OCI-M1 (cell line): Measurements from ENCODE around the gene TSR2.

Experiments
- DNase-seq: peaks from one replicate; lab custom pipeline; 2025; lab: John Stamatoyannopoulos, UW

Gene TSR2, protein sequence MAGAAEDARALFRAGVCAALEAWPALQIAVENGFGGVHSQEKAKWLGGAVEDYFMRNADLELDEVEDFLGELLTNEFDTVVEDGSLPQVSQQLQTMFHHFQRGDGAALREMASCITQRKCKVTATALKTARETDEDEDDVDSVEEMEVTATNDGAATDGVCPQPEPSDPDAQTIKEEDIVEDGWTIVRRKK

DNA sequence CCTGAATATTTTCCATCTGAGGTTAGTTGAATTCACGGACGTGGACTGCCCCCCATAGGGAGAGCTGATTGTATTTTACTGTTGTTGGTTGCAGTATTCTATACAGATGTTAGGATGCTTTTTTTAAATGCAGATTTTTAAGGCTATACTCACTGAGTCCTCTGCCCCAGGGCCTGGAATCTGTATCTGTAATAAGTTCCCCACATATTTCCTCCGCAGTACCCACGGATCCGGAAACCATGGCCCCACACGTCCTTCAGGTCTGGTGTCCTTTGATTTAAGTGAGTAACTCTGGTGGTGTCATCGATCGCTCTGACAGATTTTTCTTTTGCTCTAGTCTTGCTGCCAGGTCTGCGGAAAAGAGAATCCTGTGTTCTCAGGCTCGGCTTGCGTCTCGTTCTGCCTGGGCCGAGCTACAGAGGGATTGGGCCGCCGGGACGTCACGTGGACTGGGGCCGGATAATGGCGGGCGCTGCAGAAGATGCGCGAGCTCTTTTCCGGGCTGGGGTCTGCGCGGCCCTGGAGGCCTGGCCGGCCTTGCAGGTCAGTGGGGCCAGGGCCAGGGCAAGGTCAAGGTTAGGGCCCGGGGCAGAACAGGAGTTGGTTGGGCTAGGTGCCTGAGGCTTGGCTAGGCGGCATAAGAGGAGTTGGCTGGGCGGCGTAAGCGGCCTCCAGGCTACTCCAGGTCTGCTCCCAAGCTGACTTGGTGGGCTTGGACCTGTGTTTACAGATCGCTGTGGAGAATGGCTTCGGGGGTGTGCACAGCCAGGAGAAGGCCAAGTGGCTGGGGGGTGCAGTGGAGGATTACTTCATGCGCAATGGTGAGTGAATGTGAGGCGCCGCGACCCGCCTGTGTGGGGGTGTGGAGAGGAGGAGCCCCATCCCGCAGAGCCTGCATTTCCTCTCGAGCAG lies at the start of gene TSR2:
TSS of gene TSR2 (plus strand) at position 445 of the 912 bp plus-strand sequence. CDS start at position 463, 18 bp downstream.
- DNase-seq: peak; percentile 89

DNA sequence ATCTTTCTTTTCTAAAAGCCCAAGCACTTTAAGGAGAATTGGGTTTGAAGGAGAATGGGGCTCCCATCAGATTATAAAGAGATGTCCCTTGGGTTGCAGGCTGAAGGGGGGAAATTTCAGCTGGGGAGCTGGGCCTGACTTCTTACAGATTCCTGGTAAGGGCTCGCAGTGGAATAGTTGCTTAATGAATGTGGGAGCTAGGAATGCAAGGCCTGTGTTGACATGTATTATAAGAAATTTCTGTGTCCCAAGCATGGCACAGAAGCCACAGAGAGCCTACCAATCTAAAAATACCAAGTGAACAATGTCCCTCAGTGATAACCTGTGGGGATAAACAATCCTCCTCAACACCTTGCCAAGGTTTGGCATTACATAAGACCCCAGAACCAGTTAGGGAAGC lies 43.1 kb upstream of the TSR2 start:
- DNase-seq: no peak

DNA sequence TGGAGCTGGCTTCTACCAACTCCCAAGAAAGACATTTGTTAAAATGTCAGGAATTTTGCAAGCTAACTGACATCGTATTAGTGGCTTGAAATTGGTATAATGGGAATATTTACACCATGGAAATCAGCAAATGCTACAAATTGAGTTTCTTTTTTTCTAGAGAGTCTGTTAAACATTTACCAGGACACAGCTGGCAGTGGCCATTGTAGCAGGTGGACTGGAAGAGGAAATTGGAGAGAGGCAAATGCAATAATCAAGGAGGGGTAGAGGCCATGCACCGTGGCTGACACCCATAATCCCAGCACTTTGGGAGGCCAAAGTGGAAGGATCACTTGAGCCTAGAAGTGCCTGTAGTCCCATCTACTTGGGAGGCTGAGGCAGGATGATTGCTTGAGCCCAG lies 32.9 kb upstream of the TSR2 start:
- no peak for DNase-seq

DNA sequence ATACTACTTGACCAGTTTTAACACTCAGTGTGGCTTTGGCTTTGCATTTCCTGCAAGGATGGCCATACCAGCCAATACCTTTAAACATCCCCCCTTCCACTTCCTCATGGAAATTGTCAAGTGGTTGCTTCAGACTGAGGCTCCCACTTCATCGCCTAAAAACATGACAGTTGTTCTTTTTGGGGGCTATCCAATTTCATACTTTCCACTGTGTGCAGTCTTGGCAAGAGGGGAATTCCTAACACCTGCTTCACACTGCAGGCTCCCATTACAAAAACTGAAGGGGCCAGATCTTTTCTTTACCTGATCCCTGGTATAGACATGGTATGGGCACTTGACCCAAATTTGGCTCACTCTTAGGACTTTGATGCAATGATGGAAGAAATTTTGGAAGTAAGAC lies 28.5 kb upstream of the TSR2 start:
- no peak for DNase-seq

DNA sequence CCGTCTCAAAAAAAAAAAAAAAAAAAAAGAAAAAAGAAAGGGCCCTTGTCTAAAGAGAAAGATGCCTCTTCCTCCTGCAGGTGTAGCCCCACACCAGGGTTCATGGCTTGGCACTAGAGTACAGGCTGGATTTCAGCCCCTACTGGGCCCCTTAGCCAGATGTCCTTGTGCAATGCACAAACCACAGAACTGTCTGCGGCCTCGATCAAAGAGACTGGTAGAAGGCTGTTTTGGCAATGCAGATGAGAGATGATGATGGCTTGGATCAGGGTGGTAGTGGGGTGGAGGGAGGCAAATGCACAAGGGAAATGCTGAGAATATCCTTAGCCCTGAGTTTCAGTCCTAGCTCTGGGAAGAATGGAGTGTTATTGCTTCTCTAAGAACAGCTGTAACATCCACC lies 26.5 kb upstream of the TSR2 start:
- peak; percentile 61 for DNase-seq

DNA sequence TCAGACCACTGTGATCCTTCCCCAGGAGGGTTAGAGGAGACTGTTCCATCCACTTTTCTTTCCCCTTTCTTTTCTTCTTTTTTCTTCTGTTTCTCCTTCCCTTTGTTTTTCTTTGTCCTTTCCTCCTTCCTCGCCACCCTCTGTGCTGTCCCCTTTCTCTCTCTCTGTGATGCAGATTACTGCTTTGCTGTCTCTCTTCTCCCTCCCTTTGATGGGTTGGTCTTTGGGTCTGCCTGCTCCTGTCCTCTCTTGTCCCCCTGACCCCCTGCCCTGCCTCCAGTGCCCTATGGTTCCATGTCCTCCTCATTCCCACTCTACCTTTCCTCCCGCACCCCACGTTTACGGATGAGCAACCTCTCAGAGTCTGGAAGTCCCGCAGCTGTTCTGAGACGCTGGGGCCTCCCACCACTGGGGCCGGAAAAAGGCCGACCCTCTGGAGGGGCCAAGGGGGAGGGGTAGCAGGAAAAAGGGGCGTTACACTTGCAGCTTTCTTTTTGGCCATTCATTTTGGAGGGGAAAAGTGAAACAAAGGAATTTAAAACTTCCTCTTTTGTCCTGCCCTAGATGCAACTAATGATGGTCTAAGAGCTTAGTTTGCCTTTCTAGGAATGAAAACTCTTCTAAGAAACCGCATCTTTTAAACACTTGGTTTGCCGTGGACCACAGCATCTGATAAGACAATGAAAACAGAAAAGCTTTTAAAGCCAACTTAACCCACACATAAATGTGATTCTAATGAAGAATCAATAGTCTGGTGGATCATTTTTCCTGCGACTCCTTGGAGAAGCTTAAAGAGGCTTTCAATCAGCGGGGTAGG lies 24.5 kb upstream of the TSR2 start:
- peak; percentile 81 for DNase-seq

DNA sequence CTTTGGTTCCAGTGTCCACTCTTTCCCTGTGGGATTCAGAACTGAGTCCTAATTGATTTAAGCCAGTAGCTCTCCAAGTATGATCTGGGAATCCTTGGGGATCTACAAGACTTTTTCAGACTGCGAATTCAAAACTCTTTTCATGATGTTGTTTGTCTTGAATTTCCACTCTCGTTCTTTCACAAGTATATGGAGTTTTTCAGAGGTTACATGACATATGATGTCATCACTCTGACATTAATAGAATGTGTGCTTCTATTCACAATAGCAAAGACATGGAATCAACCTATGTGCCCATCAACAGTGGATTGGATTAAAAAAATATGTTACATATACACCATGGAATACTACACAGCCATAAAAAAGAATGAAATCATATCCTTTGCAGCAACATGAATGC lies 23.2 kb upstream of the TSR2 start:
- no peak for DNase-seq

DNA sequence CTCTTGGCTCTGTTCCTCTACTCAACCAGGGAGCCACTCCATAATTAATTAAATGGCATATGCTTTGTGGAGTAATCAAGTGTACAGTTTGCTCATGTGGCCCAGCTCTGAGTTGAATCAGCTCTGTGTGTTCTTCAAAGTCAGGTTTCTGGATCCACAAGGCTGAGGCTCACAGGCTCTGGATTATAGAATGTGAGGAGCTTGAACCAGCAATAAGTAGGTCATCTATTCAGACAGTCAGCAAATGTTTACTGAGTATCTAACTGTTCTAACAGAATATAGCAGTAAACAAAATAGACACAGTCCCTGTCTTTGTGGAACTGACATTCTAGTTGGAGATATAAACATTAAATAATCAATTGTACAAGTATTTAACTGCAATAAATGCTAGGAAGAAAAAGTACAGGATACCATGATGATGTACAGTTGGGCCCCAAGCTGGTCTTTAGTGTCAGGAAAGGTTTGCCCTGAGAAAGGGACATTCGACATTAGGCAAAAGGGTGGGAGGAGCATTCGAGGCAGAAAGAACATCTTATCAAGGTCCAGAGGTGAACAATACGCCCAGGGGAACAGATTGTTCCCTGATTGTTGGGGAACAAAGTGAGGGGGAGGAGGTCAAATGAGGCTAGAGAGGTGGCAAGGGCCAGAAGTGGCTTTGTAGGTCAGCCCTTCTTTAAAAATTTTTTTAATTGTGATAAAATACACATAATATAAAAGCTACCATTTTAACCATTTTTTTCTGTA lies 20.5 kb upstream of the TSR2 start:
- no peak for DNase-seq

DNA sequence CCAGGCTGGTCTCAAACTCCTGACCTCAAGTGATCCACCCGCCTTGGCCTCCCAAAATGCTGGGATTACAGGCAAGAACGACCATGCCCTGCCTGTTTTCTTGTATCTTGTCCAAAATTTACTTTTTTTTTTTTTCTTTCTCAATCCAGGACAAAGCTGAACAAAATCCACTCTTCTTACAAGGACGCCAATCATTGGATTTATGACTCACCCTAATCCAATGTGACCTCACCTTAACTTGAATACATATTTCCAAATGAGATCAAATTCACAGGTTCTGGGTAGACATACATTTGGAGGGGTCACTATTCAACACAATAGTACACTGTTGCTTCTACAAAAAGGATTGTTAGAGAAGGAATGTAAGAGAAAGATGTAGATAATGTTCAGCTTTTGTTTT lies 18.0 kb upstream of the TSR2 start:
- no peak for DNase-seq

DNA sequence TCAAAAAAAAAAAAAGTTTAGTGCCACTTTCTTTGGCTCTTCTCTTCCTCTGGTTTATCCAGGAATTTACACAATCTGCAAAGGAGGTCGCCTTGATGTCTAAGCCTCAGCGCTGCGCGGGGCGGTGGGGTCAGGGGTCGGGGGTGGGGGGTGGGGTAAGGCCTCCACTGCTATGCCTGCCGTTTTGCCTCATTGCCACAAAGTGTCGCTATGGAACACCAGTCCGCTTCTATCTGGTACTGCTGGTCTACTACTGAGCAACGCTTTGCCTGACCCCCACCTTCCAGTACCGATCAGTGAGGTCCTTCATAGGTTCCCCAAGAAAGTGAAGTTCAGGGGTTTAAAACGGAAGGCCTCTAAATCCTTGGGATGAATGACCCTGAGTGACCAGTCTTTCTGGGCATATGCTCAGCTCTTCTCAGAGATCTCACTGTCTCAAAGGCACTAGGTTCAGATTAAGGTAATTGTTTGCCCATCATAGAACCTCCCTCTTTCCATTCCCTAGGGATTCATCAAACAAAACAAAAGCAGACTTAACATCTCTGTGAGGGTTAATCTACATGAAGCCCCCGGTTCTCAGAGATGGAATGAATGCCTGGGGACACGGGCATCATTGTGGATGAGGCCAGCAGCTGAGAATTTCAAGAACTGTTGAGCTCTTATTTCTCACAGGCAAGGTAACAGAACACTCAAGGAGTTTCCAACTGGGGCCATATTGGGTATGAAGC lies 16.9 kb upstream of the TSR2 start:
- no peak for DNase-seq

DNA sequence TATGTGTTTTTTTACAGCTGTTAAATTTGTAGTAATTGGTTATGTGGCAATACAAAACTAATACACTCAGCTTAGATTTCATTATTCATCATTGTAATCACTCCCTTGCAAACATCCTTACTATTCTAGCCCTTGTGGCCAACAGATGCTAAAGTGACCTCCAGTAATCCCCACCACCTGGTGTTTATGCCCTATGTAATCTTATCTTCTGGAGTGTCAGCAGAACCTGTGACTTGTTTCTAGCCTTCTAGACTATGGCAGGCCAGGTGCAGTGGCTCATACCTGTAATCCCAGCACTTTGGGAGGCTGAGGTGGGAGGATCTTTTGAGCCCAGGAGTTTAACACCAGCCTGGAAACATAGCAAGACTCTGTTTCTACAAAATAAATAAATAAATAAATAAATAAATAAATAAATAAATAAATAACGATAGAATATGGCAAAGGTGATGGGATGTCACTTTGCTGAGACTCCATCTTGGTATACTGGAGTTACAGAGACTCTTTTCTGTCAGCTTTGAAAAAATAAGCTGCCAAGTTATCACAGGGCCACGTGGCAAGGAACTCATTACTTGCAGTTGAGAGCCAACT lies 12.3 kb upstream of the TSR2 start:
- DNase-seq: no peak

DNA sequence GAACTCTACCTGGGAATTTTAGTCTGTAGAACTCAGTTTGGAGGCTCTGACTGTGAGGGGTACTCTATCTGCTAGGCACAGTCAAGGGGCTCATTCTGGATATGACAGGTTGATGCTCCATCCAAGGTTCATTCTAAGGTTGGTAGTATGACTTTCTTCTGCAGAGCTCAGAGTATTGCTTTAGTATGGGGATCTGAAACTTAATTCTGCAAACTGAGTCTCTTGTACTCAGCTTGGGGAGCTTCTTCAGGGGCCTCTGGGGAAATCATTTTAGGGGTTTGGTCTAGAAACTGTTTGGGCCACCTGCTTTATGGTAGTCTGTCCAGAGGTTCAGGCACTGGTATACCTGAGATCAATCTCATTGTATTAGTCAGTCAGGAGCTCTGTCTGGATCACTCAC lies 9.7 kb upstream of the TSR2 start:
- DNase-seq: no peak

DNA sequence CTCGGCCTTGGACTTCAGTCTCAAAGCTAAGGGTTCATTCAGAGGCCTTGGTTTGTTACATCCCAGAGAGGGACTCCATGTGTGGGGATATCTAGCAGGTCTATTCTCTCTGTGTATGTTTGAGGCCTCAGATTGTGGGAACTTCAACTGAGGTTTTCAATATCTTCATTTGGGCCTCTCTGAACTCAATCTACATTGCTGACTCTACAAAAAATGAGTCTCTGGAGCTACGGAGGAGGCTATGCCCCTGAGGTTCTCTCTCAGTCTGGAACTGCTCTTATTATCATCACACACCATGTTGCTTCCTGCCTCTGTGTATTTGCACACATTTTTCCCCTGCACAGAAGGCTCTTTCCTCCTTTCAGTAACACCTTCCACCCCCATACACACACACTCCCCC lies 5.1 kb upstream of the TSR2 start:
- DNase-seq: no peak

DNA sequence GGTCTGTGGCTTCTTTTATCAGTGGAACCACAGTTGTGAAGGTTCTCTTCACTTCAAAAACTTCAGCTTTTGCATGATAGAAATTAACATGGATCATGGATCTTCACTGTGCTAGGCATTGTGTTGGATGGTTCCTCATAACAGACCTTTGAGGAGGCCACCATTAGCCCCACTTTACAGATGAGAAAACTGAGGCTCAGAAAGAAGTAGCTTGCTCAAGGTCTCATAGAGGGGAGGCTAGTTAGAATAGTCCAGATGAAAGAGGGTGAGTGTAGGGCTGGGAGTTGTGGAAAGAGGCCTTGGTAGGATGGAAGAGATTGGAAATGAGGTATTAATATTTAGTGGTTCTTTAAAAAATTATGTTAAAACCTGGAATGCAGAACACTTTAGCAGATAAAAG lies 2.6 kb downstream of the TSR2 start:
- no peak for DNase-seq

DNA sequence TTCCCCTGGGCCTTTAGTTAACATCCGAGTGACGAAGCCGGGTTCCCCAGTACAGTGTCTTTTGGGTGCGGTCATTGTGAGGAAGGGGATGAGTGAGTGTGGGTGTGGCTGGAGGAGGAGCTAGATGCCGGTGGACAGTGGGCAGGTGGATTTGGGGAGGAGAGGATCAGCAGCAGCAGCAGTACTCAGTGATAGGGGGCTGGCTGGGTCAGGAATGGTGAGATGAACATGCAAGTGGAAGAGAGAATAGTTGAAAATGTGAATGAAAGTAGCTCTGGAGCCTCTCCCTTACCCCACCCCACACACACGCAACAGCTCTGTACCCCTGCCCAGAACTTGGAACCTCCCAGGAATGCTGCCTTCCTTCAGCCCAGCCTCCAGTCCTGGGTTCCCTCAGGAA lies 4.5 kb downstream of the TSR2 start:
- no peak for DNase-seq

DNA sequence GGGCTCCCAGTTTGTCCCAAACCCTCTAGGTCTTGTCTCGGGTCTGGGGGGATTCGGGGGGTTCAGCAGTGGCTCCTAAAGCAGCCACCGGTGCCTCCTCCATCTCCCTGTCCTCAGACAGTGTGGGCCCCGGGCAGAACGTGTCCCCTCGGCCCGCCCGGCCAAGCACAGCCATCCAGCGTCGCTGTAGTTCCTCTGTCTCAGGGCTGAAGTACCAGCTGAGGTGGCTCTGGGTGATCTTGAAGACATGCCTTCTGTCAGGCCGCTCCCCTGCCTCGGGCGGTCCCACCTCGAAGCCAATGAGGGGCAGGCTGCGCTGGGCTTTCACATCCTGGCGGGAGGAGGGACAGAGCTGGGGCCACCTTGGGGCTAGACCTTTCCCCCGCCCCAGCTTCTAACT lies 5.9 kb downstream of the TSR2 start:
- no peak for DNase-seq

DNA sequence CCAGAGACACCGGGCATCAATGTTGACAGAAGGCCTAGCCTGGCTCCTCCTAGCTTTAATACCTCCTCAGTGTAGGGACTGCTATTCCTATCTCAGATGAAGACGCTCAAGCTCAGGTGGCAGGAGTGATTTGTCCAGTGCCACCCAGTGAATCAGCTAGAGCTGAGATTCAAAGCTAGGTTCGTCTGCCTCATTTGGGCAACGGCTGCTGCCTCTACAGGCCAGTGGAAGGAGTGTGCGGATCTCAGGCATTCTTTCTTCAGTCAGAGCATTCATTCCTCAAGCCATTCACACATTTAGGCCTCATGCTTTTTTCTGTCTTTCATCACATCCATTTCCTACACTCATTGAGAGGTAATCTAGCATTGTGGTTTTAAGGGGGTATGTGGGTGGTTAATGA lies 7.3 kb downstream of the TSR2 start:
- peak; percentile 6 for DNase-seq

DNA sequence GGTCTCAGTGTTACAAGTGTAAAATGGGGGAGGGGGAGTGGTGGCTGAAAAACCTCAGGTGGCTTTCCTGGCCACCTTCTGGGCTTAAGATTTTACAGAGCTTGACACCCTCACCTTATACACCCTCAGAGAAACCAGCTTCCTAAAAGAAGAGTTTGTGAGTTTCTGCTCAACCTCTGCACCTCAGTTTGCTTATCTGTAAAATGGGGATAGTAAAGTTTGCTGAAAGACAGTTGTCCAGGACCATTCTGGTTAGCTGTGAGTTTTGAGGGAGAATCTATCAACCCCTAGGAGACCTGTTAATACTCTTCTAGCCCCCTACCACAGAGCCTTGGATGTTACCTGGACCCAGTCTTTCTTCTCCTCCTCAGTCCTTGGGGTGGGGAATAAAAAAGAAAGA lies 9.7 kb downstream of the TSR2 start:
- DNase-seq: no peak

DNA sequence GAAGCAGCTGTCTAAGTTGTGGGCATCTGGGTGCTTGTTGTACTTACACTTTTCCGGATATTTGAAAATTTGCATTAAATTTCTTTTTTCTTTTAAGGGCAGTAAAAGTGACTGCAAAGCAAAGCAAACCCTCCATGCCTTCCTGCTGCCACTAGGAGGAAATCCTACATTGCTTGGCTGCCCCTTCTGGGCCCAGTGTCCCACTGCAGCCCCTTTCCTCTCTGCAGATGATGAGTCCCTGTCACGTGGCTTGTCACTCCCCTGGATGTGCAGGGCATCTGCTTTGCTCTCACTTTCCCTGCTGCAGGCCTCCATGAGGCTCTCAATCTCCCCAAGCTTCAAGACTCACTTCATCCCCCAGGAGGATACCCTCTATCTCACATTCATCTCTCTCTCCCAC lies 12.7 kb downstream of the TSR2 start:
- DNase-seq: peak; percentile 24

DNA sequence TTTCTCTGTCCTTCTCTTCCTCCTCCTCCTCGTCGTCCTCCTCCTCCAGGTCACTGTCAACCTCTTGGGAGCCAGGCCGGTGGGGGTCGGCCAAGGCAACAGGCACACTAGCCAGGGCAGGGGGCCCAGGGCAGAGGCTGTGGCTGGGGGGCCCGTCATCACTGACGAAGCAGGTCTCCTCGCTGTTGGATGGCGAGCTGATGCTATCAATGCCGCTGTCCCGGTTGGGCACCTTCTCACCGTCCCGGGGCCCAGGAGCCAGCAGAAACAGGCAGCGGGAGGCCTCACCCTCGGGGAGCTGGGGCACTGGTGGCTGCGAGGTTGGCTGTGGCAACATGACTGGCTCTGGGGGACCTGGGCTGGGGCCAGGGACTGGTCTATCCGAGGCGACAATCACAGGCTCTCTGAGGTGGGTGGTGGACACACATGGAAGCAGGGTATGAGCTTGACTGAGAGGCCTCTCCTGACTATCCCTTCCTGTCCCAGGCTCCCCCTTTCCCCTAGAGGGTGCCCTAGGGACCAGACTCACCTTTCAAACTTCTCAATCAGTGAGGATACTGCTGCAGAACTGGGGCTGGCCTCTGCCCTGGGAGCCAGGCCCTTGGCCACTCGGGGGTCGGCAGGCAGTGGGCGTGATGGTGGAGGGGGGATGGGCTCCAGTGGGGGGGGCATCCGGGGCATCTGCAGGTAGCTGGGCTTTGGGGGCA lies 30.0 kb downstream of the TSR2 start:
- no peak for DNase-seq
